ENCODE measurements around the gene PXDC1. TPM values are rescaled to one million over a fixed set of nuclear protein-coding genes. Genes with fewer than 3 reads are reported as not detected.
"Not testable (repeated sequence)": the region's sequence is repeated elsewhere in the genome, so short reads cannot be mapped to it uniquely, and the experiment has no call there.

Gene PXDC1
- total and polyA plus RNA-seq, 9 donors: 15.3 to 29.0 (median 20.3) TPM

GRCh38 chr6:3724451-3725144 lies 26.9 kb downstream of the PXDC1 start:
- Histone ChIP-seq H3K27ac (ENCODE audit: low read length) (no peak overlapping the region), H3K4me1 (ENCODE audit: control insufficient read depth, insufficient read depth, low read length) (peaks cover 41% of the 10 kb centered on the region), H3K4me3 (ENCODE audit: low read length) (no peak overlapping the region), H3K36me3 (ENCODE audit: control insufficient read depth, insufficient read depth, low read length) (peaks cover 70% of the 10 kb centered on the region), H3K27me3 (ENCODE audit: control insufficient read depth, insufficient read depth, low read length) (no peaks in the 10 kb centered on the region), H3K9me3 (replicated peaks; ENCODE audit: control insufficient read depth, low read depth, low read length) (no peaks in the 10 kb centered on the region)
- 54% methylated on average over 11 of the region's 22 CpGs for WGBS (ENCODE audit: insufficient coverage)
- DNase-seq: no peak

DNA sequence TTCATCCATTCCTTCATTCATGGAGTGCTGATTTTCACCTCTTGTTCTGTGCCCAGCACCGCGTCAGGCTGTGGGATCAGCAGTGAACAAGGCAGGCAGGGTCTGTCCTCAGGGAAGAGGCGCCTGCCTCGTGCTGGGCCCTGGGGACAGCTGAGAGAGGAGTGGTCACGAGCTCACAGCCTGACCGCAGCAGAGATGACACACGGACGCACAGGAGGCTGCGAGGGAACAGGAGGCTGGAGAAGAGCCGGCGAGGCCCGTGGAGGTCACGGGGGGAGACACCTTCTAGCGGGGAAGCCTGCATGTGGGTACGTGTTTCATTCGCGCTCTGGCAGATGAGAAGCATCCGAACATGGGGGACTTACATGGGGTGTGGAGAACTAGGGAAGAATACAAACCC lies 27.5 kb downstream of the PXDC1 start:
- Histone ChIP-seq H3K9me3 (replicated peaks; ENCODE audit: control insufficient read depth, low read depth, low read length) (no peaks in the 10 kb centered on the region), H3K4me3 (ENCODE audit: low read length) (no peak overlapping the region), H3K4me1 (ENCODE audit: control insufficient read depth, insufficient read depth, low read length) (peaks cover 41% of the 10 kb centered on the region), H3K36me3 (ENCODE audit: control insufficient read depth, insufficient read depth, low read length) (peaks cover 69% of the 10 kb centered on the region), H3K27ac (ENCODE audit: low read length) (no peak overlapping the region), H3K27me3 (ENCODE audit: control insufficient read depth, insufficient read depth, low read length) (no peaks in the 10 kb centered on the region)
- no peak for DNase-seq
- 78% methylated on average over 12 of the region's 18 CpGs for WGBS (ENCODE audit: insufficient coverage)

- H3K27ac ChIP-seq (ENCODE audit: low read length): no peak overlapping the region
- peaks cover 68% of the 10 kb centered on the region for H3K36me3 ChIP-seq (ENCODE audit: control insufficient read depth, insufficient read depth, low read length)
- no peak overlapping the region for H3K4me3 ChIP-seq (ENCODE audit: low read length)
- H3K9me3 ChIP-seq (replicated peaks; ENCODE audit: control insufficient read depth, low read depth, low read length): no peaks in the 10 kb centered on the region
- peaks cover 41% of the 10 kb centered on the region for H3K4me1 ChIP-seq (ENCODE audit: control insufficient read depth, insufficient read depth, low read length)
- no peak for DNase-seq
- WGBS (ENCODE audit: insufficient coverage): 84% methylated on average over 7 of the region's 8 CpGs
- H3K27me3 ChIP-seq (ENCODE audit: control insufficient read depth, insufficient read depth, low read length): no peaks in the 10 kb centered on the region
Measured at GRCh38 chr6:3723251-3723650, 28.3 kb downstream of the PXDC1 start.

DNA sequence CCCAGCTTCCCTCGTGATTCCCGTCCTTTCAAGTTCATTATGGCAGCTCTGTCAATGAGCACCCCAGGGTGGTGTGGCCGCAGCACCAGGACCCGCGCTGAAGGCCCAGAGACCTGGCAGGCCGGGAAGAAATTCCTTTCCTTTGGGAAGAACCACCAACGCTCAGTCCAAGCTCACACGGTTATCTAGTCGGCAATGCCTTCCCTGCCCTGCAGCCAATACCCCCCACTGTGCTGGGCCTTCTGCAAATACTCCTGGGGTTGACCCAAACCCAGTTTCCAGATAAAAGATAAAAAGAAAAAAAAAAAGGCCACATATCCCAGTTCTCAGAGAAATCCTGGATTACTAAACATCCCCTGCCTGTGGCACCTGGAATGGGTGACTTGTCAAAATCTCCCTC lies 28.7 kb downstream of the PXDC1 start:
- Histone ChIP-seq H3K4me3 (ENCODE audit: low read length) (no peak overlapping the region), H3K9me3 (replicated peaks; ENCODE audit: control insufficient read depth, low read depth, low read length) (no peaks in the 10 kb centered on the region), H3K27ac (ENCODE audit: low read length) (no peak overlapping the region), H3K4me1 (ENCODE audit: control insufficient read depth, insufficient read depth, low read length) (peaks cover 41% of the 10 kb centered on the region), H3K36me3 (ENCODE audit: control insufficient read depth, insufficient read depth, low read length) (peaks cover 64% of the 10 kb centered on the region), H3K27me3 (ENCODE audit: control insufficient read depth, insufficient read depth, low read length) (no peaks in the 10 kb centered on the region)
- WGBS (ENCODE audit: insufficient coverage): 75% methylated on average over 6 of the region's 9 CpGs
- DNase-seq: no peak

DNA sequence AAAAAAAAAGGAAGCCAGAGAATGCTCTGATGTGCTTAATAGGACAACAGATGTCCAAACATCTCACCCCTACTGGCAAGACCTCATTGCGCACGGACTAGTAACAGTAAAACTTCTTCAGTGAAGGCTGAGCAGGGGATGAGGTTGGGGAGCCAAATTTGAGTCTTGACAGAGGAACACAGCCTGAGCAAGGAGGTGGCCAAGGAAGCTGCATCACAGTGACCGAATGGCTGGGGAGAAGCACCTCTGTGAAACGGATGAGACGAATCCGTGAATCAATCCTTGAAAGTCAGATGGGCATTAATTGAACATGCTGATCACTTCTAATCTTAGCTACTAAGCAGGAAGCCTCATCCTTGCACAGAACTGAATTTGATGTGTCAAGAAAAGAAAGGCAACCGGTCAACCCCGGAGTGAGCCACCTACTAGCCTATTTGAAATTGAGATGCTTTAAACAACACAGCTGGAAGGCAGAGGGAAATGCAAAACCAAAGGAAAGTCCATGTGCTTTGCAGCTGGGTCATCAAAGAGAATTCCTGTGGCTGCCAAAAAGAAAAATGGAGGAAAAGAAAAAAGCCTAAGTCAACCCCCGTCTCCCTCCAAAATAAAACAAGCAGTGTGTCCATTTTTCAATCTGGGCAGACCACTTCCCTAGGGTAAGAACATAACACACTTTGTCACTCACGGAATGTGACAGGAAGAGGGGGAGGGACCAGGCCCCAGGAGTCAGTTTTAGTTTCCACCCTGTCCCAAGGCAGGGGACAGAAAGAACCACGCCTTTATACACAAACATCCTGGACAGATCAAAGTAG lies 29.5 kb downstream of the PXDC1 start:
- 100% methylated on average over 1 of the region's 11 CpGs for WGBS (ENCODE audit: insufficient coverage)
- Histone ChIP-seq H3K36me3 (ENCODE audit: control insufficient read depth, insufficient read depth, low read length) (peaks cover 56% of the 10 kb centered on the region), H3K27ac (ENCODE audit: low read length) (no peak overlapping the region)

GRCh38 chr6:3720770-3721169 lies 30.7 kb downstream of the PXDC1 start:
- not testable (repeated sequence) for H3K27ac ChIP-seq (ENCODE audit: low read length); H3K9me3 ChIP-seq (replicated peaks; ENCODE audit: control insufficient read depth, low read depth, low read length); H3K4me3 ChIP-seq (ENCODE audit: low read length); DNase-seq; H3K27me3 ChIP-seq (ENCODE audit: control insufficient read depth, insufficient read depth, low read length)
- 98% methylated on average over 9 of the region's 24 CpGs for WGBS (ENCODE audit: insufficient coverage)
- Histone ChIP-seq H3K36me3 (ENCODE audit: control insufficient read depth, insufficient read depth, low read length) (peaks cover 47% of the 10 kb centered on the region), H3K4me1 (ENCODE audit: control insufficient read depth, insufficient read depth, low read length) (peaks cover 28% of the 10 kb centered on the region)

More for the DNA sequence above, 29.5 kb downstream of the PXDC1 start:
- Histone ChIP-seq H3K4me3 (ENCODE audit: low read length) (no peak overlapping the region), H3K27me3 (ENCODE audit: control insufficient read depth, insufficient read depth, low read length) (no peaks in the 10 kb centered on the region), H3K9me3 (replicated peaks; ENCODE audit: control insufficient read depth, low read depth, low read length) (no peaks in the 10 kb centered on the region), H3K4me1 (ENCODE audit: control insufficient read depth, insufficient read depth, low read length) (peaks cover 40% of the 10 kb centered on the region)
- DNase-seq: no peak

DNA sequence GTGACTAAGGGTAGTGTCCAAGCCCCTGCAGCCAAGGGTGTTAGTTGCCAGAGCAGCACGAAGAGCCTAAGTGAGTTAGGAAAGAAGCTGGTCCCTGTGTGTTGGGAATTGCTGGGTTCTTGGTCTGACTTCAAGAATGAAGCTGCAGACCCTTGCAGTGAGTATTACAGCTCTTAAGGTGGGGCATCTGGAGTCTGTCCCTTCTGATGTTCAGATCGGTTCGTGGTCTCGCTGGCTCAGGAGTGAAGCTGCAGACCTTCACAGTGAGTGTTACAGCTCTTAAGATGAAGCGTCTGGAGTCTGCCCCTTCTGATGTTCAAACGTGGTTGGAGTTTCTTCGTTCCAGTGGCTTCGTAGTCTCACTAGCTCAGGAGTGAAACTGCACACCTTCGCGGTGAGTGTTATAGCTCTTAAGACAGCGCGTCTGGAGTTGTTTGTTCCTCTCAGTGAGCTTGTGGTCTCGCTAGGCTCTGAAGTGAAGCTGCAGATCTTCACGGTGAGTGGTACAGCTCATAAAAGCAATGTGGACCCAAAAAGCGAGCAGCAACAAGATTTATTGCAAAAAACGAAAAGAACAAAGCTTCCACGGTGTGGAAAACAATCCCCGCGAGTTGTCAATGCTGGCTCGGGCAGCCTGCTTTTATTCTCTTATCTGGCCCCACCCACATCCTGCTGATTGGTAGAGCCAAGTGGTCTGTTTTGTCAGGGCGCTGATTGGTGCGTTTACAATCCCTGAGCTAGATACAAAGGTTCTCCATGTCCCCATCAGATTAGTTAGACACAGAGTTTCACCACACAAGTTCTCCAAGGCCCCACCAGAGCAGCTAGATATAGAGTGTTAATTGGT lies 31.8 kb downstream of the PXDC1 start:
- peaks cover 4% of the 10 kb centered on the region for H3K9me3 ChIP-seq (replicated peaks; ENCODE audit: control insufficient read depth, low read depth, low read length)
- H3K4me1 ChIP-seq (ENCODE audit: control insufficient read depth, insufficient read depth, low read length): peaks cover 17% of the 10 kb centered on the region
- H3K36me3 ChIP-seq (ENCODE audit: control insufficient read depth, insufficient read depth, low read length): peaks cover 42% of the 10 kb centered on the region
- no peak overlapping the region for H3K4me3 ChIP-seq (ENCODE audit: low read length)
- no peak overlapping the region for H3K27ac ChIP-seq (ENCODE audit: low read length)
- 49% methylated on average over 16 of the region's 22 CpGs for WGBS (ENCODE audit: insufficient coverage)
- no peak for DNase-seq
- no peaks in the 10 kb centered on the region for H3K27me3 ChIP-seq (ENCODE audit: control insufficient read depth, insufficient read depth, low read length)

GRCh38 chr6:3718407-3718806 lies 33.1 kb downstream of the PXDC1 start:
- WGBS (ENCODE audit: insufficient coverage): 72% methylated on average over 5 of the region's 5 CpGs
- Histone ChIP-seq H3K36me3 (ENCODE audit: control insufficient read depth, insufficient read depth, low read length) (peaks cover 35% of the 10 kb centered on the region), H3K4me1 (ENCODE audit: control insufficient read depth, insufficient read depth, low read length) (peaks cover 6% of the 10 kb centered on the region), H3K27ac (ENCODE audit: low read length) (no peak overlapping the region), H3K27me3 (ENCODE audit: control insufficient read depth, insufficient read depth, low read length) (no peaks in the 10 kb centered on the region), H3K4me3 (ENCODE audit: low read length) (no peak overlapping the region), H3K9me3 (replicated peaks; ENCODE audit: control insufficient read depth, low read depth, low read length) (peaks cover 8% of the 10 kb centered on the region)
- no peak for DNase-seq

DNA sequence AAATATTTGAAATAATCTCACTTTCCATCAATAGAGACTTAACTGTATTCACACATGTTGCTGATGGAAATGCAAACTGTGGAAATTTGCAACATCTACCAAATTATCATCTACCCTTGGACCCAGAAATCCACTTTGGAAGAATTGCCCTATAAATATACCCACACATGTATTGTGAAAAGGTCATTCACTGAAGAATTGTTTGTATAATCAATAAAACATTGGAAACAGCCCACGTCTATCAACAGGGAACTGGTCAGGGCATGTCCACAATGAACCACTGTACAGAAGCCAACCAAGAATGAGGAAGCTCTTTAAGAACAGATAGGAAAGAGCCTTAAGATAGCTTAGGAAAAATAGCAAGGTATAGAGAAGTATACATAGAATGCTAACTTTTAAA lies 36.2 kb downstream of the PXDC1 start:
- no peak for DNase-seq
- Histone ChIP-seq H3K36me3 (ENCODE audit: control insufficient read depth, insufficient read depth, low read length) (peaks cover 26% of the 10 kb centered on the region), H3K27me3 (ENCODE audit: control insufficient read depth, insufficient read depth, low read length) (no peaks in the 10 kb centered on the region), H3K27ac (ENCODE audit: low read length) (no peak overlapping the region), H3K9me3 (replicated peaks; ENCODE audit: control insufficient read depth, low read depth, low read length) (peaks cover 8% of the 10 kb centered on the region), H3K4me3 (ENCODE audit: low read length) (no peak overlapping the region), H3K4me1 (ENCODE audit: control insufficient read depth, insufficient read depth, low read length) (no peaks in the 10 kb centered on the region)
- no CpG with 5 or more reads among the region's 1 CpG for WGBS (ENCODE audit: insufficient coverage)

DNA sequence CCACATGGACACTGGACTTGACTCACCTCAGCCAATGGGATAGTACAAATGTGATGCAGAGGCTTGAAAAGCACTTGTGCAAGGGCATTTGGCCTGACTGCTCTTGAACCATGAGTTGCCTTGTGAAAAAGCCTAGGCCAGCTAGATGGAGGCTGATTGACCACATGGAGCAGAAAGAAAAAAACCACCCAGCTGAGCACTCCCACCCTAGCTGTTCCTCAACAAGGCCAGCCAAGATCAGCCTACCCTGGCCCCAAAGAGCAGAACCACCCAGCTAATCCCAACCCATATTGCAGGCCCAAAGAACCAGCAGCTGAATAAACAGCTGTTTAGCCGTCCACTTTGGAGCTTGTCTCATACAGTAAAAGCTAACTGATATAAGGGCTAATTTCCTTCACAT lies 36.7 kb downstream of the PXDC1 start:
- Histone ChIP-seq H3K9me3 (replicated peaks; ENCODE audit: control insufficient read depth, low read depth, low read length) (peaks cover 8% of the 10 kb centered on the region), H3K27ac (ENCODE audit: low read length) (no peak overlapping the region), H3K27me3 (ENCODE audit: control insufficient read depth, insufficient read depth, low read length) (no peaks in the 10 kb centered on the region), H3K4me1 (ENCODE audit: control insufficient read depth, insufficient read depth, low read length) (no peaks in the 10 kb centered on the region), H3K36me3 (ENCODE audit: control insufficient read depth, insufficient read depth, low read length) (peaks cover 24% of the 10 kb centered on the region), H3K4me3 (ENCODE audit: low read length) (no peak overlapping the region)
- no CpG with 5 or more reads among the region's 1 CpG for WGBS (ENCODE audit: insufficient coverage)
- DNase-seq: no peak
